Spleen (tissue), 7 donors: ENCODE measurements around the gene SCD5.

ENCODE experiments used
- CTCF ChIP-seq, 11 experiments: fragments of 200-600 bp in 7 of 11; fragments of 450-650 bp in 4 of 11; sonication (generic) in 4 of 11; IDR thresholded peaks in 8 of 11; conservative IDR thresholded peaks in 3 of 11; 1 replicate in 7 of 11; 2 replicates in 4 of 11; pipeline versions ENCODE4 v1.4.0 to v1.8.0; 2016 to 2021; ENCODE audit warnings: antibody characterized with exemption in 11 of 11, inconsistent platforms in 4 of 11, mild to moderate bottlenecking in 1 of 11
- POLR2A ChIP-seq, 3 donors: fragments of 450-650 bp; IDR thresholded peaks; one replicate each; pipeline ENCODE4 v1.5.1; 2017; ENCODE audit warnings: antibody characterized with exemption in 3 of 3, mild to moderate bottlenecking in 1 of 3
- POLR2AphosphoS5 ChIP-seq, 3 donors: sonication (generic); formaldehyde crosslinking; IDR thresholded peaks; one replicate each; pipeline ENCODE4 v1.5.1; 2017; ENCODE audit warnings: antibody characterized with exemption in 3 of 3
- donor health status: DM: no; HTN: no; CAD: no; lungs with moderate emphysema.
- donor health status: DM: no; HTN: no; CAD: no.
- donor health status: DM: no; HTN: no; CAD: no.

DNA sequence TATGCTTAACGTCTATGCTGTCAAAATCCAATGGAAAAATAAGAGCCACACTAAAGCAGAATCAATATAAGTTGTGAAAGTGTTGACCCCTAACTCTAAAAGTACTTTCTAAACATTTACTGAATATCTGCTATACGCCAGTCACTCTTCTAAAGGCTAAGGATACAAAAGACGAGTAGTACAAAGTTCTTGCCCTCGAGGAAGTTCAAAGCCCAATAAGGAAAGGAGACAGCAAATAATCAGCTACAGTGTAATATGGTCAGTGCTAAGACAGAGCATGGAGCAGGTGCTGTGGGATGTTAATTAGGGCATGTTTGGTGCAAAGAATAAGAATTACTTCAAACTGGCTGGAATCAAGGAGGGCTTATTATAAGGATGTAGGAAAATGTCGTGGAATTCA, 205.2 kb downstream of the SCD5 start:
- TF ChIP-seq CTCF (IDR thresholded peaks at IDR 0.05 in 8 of 11, conservative IDR thresholded peaks at IDR 0.05 in 3 of 11) = no peak
- TF ChIP-seq POLR2AphosphoS5 (IDR thresholded peaks at IDR 0.05) = no peak
- no peak for TF ChIP-seq POLR2A (IDR thresholded peaks at IDR 0.05)
